HepG2 (cell line): Measurements from ENCODE around the gene KRT82. TPM values are rescaled to one million over a fixed set of nuclear protein-coding genes. Genes with fewer than 3 reads are reported as not detected.
A peak's percentile ranks its signal among the peaks of the same experiment; 100 is the strongest.

Experiments
- ATAC-seq: fragments of 200-7000 bp; cut with Tn5 transposase; 3 replicates; pipeline ENCODE4 v1.9.1; 2020; ENCODE audit warnings: mild to moderate bottlenecking, moderate library complexity
- BruUV-seq: library from RNA; stranded (reverse); fragments of 400-500 nt; replicated peaks from 2 replicates; lab custom pipeline; 2021; lab: Mats Ljungman, UMichigan
- CTCF ChIA-PET: fragments of 300-600 bp; formaldehyde crosslinking; extraction: SDS; loops from one replicate; lab custom pipeline; 2021; ENCODE audit warnings: low total read pairs, inconsistent platforms, low intra/inter-chr PET ratio; lab: Yijun Ruan, JAX
- POLR2A ChIA-PET: fragments of 350-600 bp; sonication (Branson Sonifier 250); formaldehyde crosslinking; loops from one replicate; lab custom pipeline; 2020; ENCODE audit warnings: antibody characterized with exemption, inconsistent platforms; lab: Yijun Ruan, JAX
- DNase-seq: peaks from one replicate; pipeline ENCODE4 v3.0.0-alpha.2; 2015; ENCODE audit warnings: low spot score
- FAIRE-seq: peaks from 3 replicates; lab custom pipeline; 2011; peaks lifted over from hg19 to GRCh38; lab: Jason Lieb, UNC
- H2AFZ ChIP-seq: one replicate; pipeline ENCODE4 v1.6.1; 2011; ENCODE audit warnings: low read length, inconsistent platforms
- H3K27ac ChIP-seq: fragments of 300-600 bp; 3 replicates; pipeline ENCODE4 v1.8.0; 2011; ENCODE audit warnings: mixed run types, mild to moderate bottlenecking, mixed read lengths, low read length, inconsistent platforms; ENCODE audit not compliant: insufficient read depth; ENCODE audit errors: extremely low read length
- H3K27me3 ChIP-seq, 2 experiments: fragments of 200-600 bp in 1 of 2; 2 replicates in 1 of 2; 3 replicates in 1 of 2; pipeline versions ENCODE4 v1.6.0 to v1.8.0; 2011; ENCODE audit warnings: low read length in 2 of 2, mild to moderate bottlenecking in 2 of 2, moderate library complexity in 2 of 2, inconsistent platforms in 1 of 2; ENCODE audit not compliant: insufficient read depth in 2 of 2, control insufficient read depth in 1 of 2
- H3K36me3 ChIP-seq, 2 experiments: fragments of 200-600 bp in 1 of 2; replicated peaks in 1 of 2; 2 replicates in 1 of 2; 3 replicates in 1 of 2; pipeline versions ENCODE4 v1.5.1 to v1.8.0; 2011; ENCODE audit warnings: low read length in 2 of 2, inconsistent platforms in 1 of 2; ENCODE audit not compliant: insufficient read depth in 2 of 2, control insufficient read depth in 1 of 2
- H3K4me1 ChIP-seq: 2 replicates; pipeline ENCODE4 v1.5.1; 2012; ENCODE audit warnings: low read length, inconsistent platforms; ENCODE audit not compliant: insufficient read depth
- H3K4me2 ChIP-seq: 2 replicates; pipeline ENCODE4 v1.6.0; 2011; ENCODE audit warnings: low read depth, low read length, inconsistent platforms
- H3K4me3 ChIP-seq, 3 experiments: fragments of 200-600 bp in 1 of 3; sonication (generic), shearing (Covaris generic) in 1 of 3; replicated peaks in 1 of 3; 2 replicates each; pipeline ENCODE4 v1.5.1; 2011 to 2016; ENCODE audit warnings: low read length in 3 of 3, inconsistent platforms in 2 of 3, low read depth in 2 of 3, mild to moderate bottlenecking in 2 of 3, control low read depth in 1 of 3, mixed read lengths in 1 of 3; ENCODE audit not compliant: insufficient read depth in 1 of 3
- H3K79me2 ChIP-seq: one replicate; pipeline ENCODE4 v1.6.1; 2011; ENCODE audit warnings: low read length, inconsistent platforms; ENCODE audit not compliant: insufficient read depth
- H3K9ac ChIP-seq: 2 replicates; pipeline ENCODE4 v1.6.0; 2011; ENCODE audit warnings: mild to moderate bottlenecking, low read depth, low read length, inconsistent platforms; ENCODE audit not compliant: insufficient read depth
- H3K9me3 ChIP-seq: 2 replicates; pipeline ENCODE4 v1.5.1; 2012; ENCODE audit warnings: mild to moderate bottlenecking, low read length
- H4K20me1 ChIP-seq: 2 replicates; pipeline ENCODE4 v1.6.0; 2011; ENCODE audit warnings: inconsistent platforms, mild to moderate bottlenecking, low read length, moderate library complexity; ENCODE audit not compliant: insufficient read depth
- ETV5 ChIP-seq: IDR thresholded peaks from 2 replicates; pipeline ENCODE4 v1.6.1; 2018; ENCODE audit warnings: missing biosample characterization, missing genetic modification reagents, inconsistent platforms, borderline replicate concordance
- FIP1L1 ChIP-seq: fragments of 200-400 bp; formaldehyde crosslinking; IDR thresholded peaks from 2 replicates; pipeline ENCODE4 v1.6.1; 2018; ENCODE audit warnings: low read depth, mild to moderate bottlenecking, low read length, moderate library complexity, borderline replicate concordance; ENCODE audit not compliant: insufficient read depth
- HCFC1 ChIP-seq: fragments of 150-350 bp; IDR thresholded peaks from 2 replicates; pipeline ENCODE4 v1.6.1; 2014; ENCODE audit warnings: low read depth, low read length
- PITX1 ChIP-seq: sonication (generic); formaldehyde crosslinking; IDR thresholded peaks from 2 replicates; pipeline ENCODE4 v1.5.1; 2020; ENCODE audit warnings: mild to moderate bottlenecking, missing genetic modification reagents
- RBFOX2 ChIP-seq: fragments of 200-400 bp; formaldehyde crosslinking; IDR thresholded peaks from 2 replicates; pipeline ENCODE4 v1.6.1; 2017; ENCODE audit warnings: low read depth, mild to moderate bottlenecking, low read length
- STAG1 ChIP-seq: sonication (generic); formaldehyde crosslinking; IDR thresholded peaks from 2 replicates; pipeline ENCODE4 v1.4.0; 2020; ENCODE audit warnings: missing genetic modification reagents
- TFDP1 ChIP-seq: IDR thresholded peaks from 2 replicates; pipeline ENCODE4 v1.6.1; 2016; ENCODE audit warnings: missing compliant biosample characterization, missing genetic modification reagents, borderline replicate concordance
- ZBTB1 ChIP-seq: sonication (generic); formaldehyde crosslinking; IDR thresholded peaks from 2 replicates; pipeline ENCODE4 v1.4.0; 2020; ENCODE audit warnings: missing genetic modification reagents, borderline replicate concordance
- ZNF180 ChIP-seq: sonication (generic); formaldehyde crosslinking; IDR thresholded peaks from 2 replicates; pipeline ENCODE4 v1.4.0; 2020; ENCODE audit warnings: low read depth, missing genetic modification reagents, borderline replicate concordance
- ZNF20 ChIP-seq: sonication (generic); formaldehyde crosslinking; IDR thresholded peaks from 2 replicates; pipeline ENCODE4 v1.4.0; 2020; ENCODE audit warnings: mild to moderate bottlenecking, moderate library complexity, missing genetic modification reagents
- ZNF224 ChIP-seq: sonication (generic); formaldehyde crosslinking; IDR thresholded peaks from 2 replicates; pipeline ENCODE4 v1.5.0; 2020; ENCODE audit warnings: mild to moderate bottlenecking, missing genetic modification reagents
- ZNF235 ChIP-seq: sonication (generic); formaldehyde crosslinking; IDR thresholded peaks from 2 replicates; pipeline ENCODE4 v1.8.1; 2023; ENCODE audit warnings: mild to moderate bottlenecking, missing genetic modification reagents, borderline replicate concordance
- ZNF275 ChIP-seq: sonication (generic); formaldehyde crosslinking; IDR thresholded peaks from 2 replicates; pipeline ENCODE4 v1.8.0; 2022; ENCODE audit warnings: missing genetic modification reagents, mild to moderate bottlenecking, inconsistent platforms, borderline replicate concordance
- ZNF782 ChIP-seq: sonication (generic); formaldehyde crosslinking; IDR thresholded peaks from 2 replicates; pipeline ENCODE4 v1.4.0; 2020; ENCODE audit warnings: missing genetic modification reagents, mild to moderate bottlenecking, borderline replicate concordance
- WGBS: methylation state at CpG from one replicate; pipeline ENCODE4 v1.1.6; 2017; ENCODE audit warnings: low lambda C conversion rate; 5-methylcytosine and 5-hydroxymethylcytosine counted together
- in situ Hi-C: cut with HindIII; loops from 2 replicates; pipeline ENCODE4 v1.10.0; 2017; ENCODE audit warnings: low pct_unique_long_range_greater_than_20kb; ENCODE audit not compliant: extremely low pct_ligation_motif_present
- intact Hi-C: fragments of 100-400 bp; cut with micrococcal nuclease; formaldehyde crosslinking; loops from one replicate; pipeline ENCODE4 v1.10.0; 2022; ENCODE audit not compliant: unreplicated experiment
- polyA plus RNA-seq, 8 experiments: library from polyadenylated mRNA; depleted of rRNA in 3 of 8; stranded (reverse) in 7 of 8; unstranded in 1 of 8; fragments of >200 nt; fragmentation: Illumina TruSeq in 4 of 8; extraction: Trizol in 4 of 8; gene quantifications; 2 replicates each; pipeline versions ENCODE4 v1.2.1 to v1.2.3, GENCODE V29; 2011 to 2016; ENCODE audit warnings: low read depth in 4 of 8, missing spikeins in 1 of 8, mixed read lengths in 1 of 8; ENCODE audit not compliant: insufficient read depth in 1 of 8
- total RNA-seq, 5 experiments: library from RNA; depleted of rRNA; stranded (reverse); fragments of >200 nt; fragmentation: Illumina TruSeq; extraction: Trizol; gene quantifications; 2 replicates each; pipeline ENCODE4 v1.2.3, GENCODE V29; 2016; ENCODE audit warnings: low read depth in 1 of 5
- TF ChIP-seq, protein P1 (sequence below): sonication (generic); formaldehyde crosslinking; IDR thresholded peaks from 2 replicates; pipeline ENCODE4 v1.5.0; 2020; ENCODE audit warnings: mild to moderate bottlenecking, missing genetic modification reagents, moderate library complexity
- TF ChIP-seq, protein P2 (sequence below): sonication (generic); formaldehyde crosslinking; IDR thresholded peaks from 2 replicates; pipeline ENCODE4 v1.4.0; 2020; ENCODE audit warnings: missing genetic modification reagents

Gene KRT82
- total and polyA plus RNA-seq, 2 of the 13 experiments (the other 11 are each of a cell fraction or from before 2014, with no cell fraction given) = not detected

- TF ChIP-seq, protein P1, sequence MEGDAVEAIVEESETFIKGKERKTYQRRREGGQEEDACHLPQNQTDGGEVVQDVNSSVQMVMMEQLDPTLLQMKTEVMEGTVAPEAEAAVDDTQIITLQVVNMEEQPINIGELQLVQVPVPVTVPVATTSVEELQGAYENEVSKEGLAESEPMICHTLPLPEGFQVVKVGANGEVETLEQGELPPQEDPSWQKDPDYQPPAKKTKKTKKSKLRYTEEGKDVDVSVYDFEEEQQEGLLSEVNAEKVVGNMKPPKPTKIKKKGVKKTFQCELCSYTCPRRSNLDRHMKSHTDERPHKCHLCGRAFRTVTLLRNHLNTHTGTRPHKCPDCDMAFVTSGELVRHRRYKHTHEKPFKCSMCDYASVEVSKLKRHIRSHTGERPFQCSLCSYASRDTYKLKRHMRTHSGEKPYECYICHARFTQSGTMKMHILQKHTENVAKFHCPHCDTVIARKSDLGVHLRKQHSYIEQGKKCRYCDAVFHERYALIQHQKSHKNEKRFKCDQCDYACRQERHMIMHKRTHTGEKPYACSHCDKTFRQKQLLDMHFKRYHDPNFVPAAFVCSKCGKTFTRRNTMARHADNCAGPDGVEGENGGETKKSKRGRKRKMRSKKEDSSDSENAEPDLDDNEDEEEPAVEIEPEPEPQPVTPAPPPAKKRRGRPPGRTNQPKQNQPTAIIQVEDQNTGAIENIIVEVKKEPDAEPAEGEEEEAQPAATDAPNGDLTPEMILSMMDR (CRISPR knock-in tag) = peak; percentile 61
- peak; percentile 30; the same call in 1 of the 2 replicates for TF ChIP-seq STAG1 (CRISPR knock-in tag)
- no peak for TF ChIP-seq ZNF20 (CRISPR knock-in tag)
- TF ChIP-seq, protein P2, sequence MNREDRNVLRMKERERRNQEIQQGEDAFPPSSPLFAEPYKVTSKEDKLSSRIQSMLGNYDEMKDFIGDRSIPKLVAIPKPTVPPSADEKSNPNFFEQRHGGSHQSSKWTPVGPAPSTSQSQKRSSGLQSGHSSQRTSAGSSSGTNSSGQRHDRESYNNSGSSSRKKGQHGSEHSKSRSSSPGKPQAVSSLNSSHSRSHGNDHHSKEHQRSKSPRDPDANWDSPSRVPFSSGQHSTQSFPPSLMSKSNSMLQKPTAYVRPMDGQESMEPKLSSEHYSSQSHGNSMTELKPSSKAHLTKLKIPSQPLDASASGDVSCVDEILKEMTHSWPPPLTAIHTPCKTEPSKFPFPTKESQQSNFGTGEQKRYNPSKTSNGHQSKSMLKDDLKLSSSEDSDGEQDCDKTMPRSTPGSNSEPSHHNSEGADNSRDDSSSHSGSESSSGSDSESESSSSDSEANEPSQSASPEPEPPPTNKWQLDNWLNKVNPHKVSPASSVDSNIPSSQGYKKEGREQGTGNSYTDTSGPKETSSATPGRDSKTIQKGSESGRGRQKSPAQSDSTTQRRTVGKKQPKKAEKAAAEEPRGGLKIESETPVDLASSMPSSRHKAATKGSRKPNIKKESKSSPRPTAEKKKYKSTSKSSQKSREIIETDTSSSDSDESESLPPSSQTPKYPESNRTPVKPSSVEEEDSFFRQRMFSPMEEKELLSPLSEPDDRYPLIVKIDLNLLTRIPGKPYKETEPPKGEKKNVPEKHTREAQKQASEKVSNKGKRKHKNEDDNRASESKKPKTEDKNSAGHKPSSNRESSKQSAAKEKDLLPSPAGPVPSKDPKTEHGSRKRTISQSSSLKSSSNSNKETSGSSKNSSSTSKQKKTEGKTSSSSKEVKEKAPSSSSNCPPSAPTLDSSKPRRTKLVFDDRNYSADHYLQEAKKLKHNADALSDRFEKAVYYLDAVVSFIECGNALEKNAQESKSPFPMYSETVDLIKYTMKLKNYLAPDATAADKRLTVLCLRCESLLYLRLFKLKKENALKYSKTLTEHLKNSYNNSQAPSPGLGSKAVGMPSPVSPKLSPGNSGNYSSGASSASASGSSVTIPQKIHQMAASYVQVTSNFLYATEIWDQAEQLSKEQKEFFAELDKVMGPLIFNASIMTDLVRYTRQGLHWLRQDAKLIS (CRISPR knock-in tag) = no peak
- TF ChIP-seq ZNF275 (CRISPR knock-in tag) = no peak
These were observed 22.0 kb upstream of the KRT82 start (continued) for GRCh38 chr12:52428121-52428520.

- H3K27ac ChIP-seq = no peak overlapping the region
- no peak for FAIRE-seq
- ChIA-PET POLR2A (no interaction called here), CTCF (no interaction called here)
- no peaks in the 10 kb centered on the region for H3K9me3 ChIP-seq
- intact Hi-C loops (no loop called here), in situ Hi-C loops (no loop called here)
- H4K20me1 ChIP-seq = no peaks in the 10 kb centered on the region
- peaks cover 3 to 35% of the 10 kb centered on the region in 2 experiments; a peak in 3 of 5 replicates for H3K27me3 ChIP-seq
- no peak for ATAC-seq
- no peak overlapping the region for H3K4me2 ChIP-seq
- no TSS peak for BruUV-seq
- no peaks in the 10 kb centered on the region for H3K79me2 ChIP-seq
- H3K4me3 ChIP-seq = no peak overlapping the region
- no peak overlapping the region for H3K9ac ChIP-seq
- DNase-seq = no peak
- no peaks in the 10 kb centered on the region for H3K36me3 ChIP-seq
- no peaks in the 10 kb centered on the region for H3K4me1 ChIP-seq
- no peak overlapping the region for H2AFZ ChIP-seq
- WGBS = 4% methylated on average over 1 of the region's 1 CpG
- TF ChIP-seq FIP1L1 (no peak), ZNF782 (no peak), TFDP1 (CRISPR knock-in tag) (no peak), RBFOX2 (no peak), ZNF224 (CRISPR knock-in tag) (no peak), PITX1 (CRISPR knock-in tag) (no peak), ZNF235 (no peak), ETV5 (CRISPR knock-in tag) (no peak), HCFC1 (no peak), ZNF180 (CRISPR knock-in tag) (no peak), ZBTB1 (CRISPR knock-in tag) (no peak)
These were observed 20.9 kb upstream of the KRT82 start for GRCh38 chr12:52427083-52427482.
